ENCODE results near the gene EEA1. TPM values are rescaled to one million over a fixed set of nuclear protein-coding genes. Genes with fewer than 3 reads are reported as not detected.
"Not testable (repeated sequence)": the region's sequence is repeated elsewhere in the genome, so short reads cannot be mapped to it uniquely, and the experiment has no call there.

The EEA1 gene
- total RNA-seq, 1 donor from 2014 or later, result 18.9 TPM

DNA sequence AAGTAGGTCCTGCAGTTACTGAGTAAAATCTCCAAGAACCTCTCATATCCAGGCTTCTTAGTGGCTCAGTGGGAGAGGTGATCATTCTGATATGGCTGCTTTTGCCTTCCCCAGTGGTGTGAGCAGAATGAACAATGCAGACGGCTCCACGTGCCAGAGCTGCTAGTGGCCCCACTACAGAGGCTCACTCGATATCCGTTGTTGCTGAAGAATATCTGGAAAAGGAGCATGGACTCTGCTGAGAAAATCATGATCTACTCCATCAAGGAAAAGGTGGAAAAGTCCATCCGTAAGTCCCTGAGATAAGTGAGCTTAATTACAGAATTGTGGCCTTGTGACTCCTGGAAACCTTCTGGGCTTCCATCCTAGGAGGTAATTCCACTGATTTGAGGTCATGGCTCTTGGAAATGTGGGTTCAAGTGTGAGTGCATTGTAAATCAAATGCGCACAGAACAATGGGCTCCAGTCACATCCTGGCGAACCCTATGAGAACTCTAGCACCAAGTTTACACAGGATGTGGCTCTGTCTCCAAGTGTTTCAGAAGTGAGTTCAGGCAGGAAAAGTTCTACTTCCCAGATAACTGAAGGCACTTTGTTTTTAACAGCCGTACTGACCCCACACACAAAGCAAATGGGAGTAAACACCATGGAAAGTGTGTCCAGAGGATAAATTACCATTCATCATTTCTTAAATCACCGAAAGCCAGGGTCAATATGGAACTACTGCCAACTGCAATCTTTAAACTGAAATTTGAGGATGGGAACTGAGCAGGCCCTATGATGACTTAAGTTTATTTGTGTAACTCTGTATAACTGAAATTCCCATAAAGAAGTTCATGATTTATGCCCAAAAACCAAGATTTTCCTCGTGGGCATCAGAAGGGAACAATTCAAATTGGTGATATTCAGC, 174.9 kb downstream of the EEA1 start:
- peak; percentile 98 for DNase-seq (ENCODE audit: low read depth, low spot score)

DNA sequence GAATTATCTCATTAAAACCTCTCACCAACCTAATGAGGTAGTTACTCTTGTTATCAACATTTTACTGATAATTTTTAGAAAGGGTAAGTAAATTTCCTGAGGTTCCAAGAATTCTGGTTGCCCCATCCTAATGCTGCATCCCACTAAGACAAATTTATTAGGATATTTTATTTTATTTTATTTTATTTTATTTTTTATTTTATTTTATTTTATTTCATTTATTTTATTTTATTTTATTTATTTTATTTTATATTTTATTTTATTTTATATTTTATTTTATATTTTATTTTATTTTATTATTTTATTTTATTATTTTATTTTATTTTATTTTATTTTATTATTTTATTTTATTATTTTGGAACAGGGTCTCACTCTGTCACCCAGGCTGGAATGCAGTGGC, 179.4 kb downstream of the EEA1 start:
- not testable (repeated sequence) for DNase-seq (ENCODE audit: low read depth, low spot score)

DNA sequence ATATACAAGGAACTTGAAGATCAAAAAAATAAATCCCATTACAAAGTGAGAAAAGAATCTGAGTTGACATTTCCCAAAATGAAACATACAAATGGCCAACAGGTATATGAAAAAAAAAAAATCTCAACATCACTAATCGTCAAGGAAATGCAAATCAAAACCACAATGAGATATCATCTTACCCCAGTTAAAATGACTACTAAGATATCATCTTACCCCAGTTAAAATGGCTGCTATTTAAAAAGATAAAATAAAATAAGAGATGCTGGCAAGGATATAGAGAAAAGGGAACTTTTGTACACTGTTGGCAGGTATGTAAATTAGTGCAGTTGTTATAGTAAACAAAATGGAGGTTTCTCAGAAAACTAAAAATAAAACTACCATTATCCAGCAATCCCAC, 181.9 kb downstream of the EEA1 start:
- no peak for DNase-seq (ENCODE audit: low read depth, low spot score)

DNA sequence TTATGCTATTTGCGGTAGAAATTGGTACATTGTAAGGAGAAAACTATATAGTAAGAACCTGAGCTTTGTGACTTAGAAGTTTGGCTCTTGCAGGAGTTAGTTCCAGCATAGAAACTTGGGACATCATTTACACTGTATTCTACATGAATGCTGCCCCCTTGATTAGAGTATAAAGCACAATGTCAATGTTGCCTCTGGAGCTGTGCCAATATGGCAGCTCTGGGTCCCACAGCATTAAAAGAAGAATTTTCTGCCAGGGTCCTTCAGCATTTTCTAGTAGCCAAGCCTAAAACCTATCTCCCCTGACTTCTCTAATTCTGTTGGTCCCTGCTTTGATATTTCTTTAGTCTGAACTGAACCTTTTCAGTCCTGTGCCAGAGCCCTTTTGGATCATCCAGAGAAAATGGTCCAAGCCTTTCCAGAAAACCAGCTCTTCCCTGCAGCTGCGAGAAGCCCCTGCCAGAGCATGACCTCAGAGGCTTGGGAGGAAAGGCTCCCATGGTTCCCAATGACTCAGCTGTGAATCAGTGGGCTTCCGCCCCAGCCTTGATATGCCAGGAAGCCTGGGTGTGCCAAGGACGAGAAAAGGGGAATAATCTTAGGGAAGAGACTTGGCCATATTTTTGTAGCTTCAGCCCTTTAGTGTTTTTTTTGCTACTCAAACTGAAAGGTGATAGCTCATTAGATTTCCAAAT, 183.1 kb downstream of the EEA1 start:
- DNase-seq (ENCODE audit: low read depth, low spot score), result peak; percentile 99

DNA sequence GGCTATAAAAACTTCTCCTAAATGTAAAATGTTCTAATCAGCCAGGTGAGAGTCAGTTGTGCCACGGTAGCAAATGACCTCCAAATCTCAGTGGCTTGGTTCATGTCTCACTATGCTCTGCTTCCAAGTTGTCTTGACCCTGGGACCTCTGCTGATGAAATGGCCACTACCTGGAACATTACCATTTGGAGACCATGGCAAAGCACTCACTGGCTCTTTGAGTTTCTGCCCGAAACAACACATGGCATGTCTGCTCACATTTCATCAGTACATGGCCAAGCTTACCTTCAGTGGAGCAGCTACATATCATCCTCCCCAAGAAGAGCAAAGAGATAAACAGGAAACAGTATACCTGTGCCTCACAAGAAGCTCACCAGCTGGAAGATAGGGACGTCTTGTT, 186.1 kb downstream of the EEA1 start:
- no peak for DNase-seq (ENCODE audit: low read depth, low spot score)

DNA sequence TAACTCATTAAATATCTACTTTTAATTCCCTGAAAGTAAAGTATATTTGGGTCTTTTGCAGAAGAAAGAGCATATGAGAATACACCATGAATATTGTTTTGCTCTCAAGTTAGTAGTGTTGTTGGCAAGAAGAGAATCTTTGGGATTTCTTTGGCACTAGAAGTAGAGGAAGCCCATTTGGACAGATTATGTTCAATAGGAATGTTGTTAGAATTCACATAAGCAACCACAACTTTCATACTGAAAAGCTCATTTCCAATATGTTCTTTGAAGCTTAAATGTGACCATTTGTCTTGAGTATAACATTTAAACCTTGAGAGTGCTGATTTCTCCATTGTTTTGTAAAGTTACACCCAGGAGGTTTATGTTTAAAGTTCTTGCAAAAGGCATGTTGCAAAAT, 188.7 kb downstream of the EEA1 start:
- DNase-seq (ENCODE audit: low read depth, low spot score), result no peak

DNA sequence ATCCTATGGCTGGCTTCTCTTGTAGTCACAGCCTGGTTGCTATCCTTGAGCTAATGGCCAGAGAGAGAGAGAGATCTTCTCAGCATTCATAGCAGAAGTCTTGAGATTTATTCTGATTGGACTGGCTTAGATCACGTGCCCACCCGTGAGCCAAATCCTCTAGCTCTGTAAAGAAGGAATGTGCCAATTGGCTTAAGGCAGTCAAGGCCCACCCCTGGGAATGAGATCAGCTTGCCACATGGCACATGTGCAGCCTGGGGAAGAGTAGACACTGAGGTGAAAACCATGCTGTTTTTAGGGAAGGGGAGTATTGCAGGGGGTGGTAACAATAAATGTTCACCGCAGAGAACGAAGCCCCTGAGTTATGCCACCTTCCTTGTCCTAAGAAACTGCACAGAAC, 190.0 kb downstream of the EEA1 start:
- DNase-seq (ENCODE audit: low read depth, low spot score), result no peak

DNA sequence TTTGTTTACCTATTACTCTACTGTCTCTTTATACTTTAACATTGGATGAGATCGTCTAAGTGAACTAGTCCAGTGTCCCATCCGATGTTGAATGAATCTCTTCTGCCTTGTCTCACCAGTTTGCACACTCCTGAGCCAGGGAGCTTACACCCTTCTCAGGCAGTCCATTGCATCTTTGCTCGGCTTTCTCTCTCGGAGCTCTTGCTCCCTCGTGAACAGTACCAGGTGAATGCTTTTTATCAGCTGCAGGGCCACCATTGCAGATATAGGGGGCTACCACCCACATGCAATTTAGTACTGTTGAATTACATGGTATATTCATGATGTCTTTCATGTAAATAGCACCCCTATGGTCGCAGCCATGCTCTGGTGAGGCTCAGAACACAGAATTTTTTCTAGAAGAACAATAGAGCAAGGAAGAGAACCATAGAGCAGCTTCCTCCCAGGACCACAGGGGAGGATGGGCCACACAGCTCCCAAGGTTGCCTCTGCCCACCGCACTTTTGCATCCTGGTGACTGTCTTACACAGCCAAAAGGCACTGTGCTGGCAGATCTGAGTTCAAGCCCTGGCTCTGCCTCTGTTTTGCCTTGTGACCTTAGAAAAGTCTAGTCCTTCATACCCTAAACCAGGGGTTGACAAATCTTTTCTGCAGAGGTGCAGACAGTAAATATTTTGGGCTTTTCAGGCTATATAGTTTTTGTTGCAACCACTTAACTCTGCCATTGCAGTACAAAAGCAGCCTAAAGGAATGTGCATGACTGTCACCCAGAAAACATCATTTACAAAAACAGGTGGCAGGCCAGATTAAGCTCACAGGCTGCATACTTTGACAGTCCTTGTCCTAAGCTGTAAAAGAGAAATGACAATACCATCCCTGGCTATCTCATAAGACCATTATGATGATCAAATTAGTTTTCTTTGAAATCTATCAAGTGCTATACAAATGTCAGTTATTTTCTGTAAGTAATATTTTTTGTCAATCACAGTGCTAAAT, 190.9 kb downstream of the EEA1 start:
- no peak for DNase-seq (ENCODE audit: low read depth, low spot score)

DNA sequence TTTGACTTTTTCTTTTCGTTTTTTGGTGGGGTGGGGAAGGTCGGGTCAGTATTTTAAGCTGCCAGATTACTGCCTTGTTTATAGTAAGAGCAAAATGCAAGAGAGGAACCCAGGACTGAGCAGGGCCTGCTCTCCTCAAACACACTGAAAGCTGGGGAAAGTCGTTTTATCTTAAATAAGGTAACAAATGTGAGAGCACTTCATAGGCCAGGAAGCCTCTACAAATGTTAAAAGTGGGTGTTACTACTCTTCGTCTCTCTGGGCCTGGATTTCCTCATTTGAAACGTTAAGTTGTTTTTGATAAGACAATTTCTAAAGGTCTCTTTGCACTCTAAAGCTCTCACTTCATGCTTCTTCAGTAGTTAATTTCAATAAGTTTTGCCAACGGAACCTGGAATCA, 192.5 kb downstream of the EEA1 start:
- DNase-seq (ENCODE audit: low read depth, low spot score), result no peak

DNA sequence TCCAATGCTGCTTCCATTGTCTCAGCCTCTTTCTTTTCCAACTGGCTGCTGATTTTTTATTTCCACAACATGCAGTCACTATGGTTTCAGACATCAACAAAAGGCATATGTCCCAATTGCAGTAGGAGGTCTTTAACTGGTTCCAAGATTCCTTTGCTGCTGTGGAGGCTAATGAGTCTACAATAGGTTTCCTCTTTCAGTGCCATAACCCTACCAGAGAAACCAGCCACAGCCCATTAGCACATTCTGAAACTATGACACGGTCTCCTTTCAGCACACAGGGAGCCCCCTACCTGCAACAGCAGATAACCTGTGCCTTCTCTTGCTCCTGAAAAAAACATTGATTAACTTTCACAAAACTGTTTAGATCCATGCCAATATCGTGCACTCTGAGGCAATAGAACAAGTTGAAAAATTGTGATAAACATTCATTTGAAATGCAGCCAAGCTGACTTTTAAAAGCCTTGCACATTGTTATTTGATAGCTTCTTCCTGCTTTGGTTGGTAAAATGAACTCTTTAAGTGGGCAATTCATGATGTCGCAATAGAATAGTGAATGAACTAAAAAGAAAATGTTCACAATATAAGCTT, 193.9 kb downstream of the EEA1 start:
- peak; percentile 72 for DNase-seq (ENCODE audit: low read depth, low spot score)

DNA sequence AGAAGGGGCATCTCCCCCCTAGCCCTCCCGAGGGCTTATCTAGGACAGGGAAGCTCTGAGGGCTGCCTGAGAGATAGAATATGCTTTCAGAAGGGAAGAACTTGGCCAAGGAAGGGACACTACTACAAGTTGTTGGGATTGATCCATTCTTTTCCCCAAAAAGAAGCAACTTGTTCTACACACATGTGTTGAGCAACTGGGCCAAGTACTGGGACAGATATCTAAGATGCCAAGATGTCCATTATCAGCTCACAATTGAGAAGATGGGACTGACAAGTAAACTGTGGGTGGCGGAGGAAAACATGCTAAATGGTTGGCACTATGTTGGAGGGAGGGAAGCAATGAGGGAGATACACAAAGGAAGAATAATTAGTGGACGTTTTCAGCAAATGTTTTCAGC, 195.4 kb downstream of the EEA1 start:
- no peak for DNase-seq (ENCODE audit: low read depth, low spot score)

DNA sequence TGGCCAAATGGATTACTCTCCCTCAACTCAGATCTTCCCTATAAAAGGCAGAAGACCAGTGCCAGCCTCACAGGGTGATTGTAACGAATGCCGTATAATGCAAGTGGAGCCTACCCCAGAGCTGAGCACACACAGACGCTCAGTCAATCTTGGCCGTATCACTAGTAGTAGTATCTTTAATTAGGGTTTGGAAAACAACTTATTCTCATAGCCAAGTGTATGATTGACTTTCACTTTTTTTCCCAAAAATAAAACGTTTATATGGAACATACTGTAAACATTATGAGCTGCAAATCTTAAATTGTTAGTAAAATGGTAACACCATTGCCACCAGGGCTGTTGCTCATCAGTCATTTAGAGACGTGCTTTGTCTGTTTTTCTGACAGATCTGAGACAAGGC, 195.9 kb downstream of the EEA1 start:
- no peak for DNase-seq (ENCODE audit: low read depth, low spot score)

DNA sequence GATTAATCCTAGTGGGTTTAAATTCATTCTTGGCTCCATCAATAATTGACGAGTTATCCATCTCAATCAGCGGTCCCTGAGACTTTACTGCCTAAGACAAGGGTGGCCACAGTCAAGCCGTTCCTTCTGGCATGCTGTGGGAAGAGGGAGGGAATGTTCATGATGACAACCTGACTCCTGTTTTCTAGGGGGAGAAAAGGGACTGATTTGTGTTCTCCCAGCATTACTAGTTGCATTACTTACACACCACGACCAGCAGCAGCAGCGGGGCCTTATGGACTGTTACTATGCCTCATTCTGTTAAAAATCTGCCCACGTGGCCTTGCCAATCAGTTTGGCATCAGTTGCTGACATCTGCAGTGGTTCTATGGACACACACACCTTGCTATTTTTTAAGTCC, 196.4 kb downstream of the EEA1 start:
- no peak for DNase-seq (ENCODE audit: low read depth, low spot score)

DNA sequence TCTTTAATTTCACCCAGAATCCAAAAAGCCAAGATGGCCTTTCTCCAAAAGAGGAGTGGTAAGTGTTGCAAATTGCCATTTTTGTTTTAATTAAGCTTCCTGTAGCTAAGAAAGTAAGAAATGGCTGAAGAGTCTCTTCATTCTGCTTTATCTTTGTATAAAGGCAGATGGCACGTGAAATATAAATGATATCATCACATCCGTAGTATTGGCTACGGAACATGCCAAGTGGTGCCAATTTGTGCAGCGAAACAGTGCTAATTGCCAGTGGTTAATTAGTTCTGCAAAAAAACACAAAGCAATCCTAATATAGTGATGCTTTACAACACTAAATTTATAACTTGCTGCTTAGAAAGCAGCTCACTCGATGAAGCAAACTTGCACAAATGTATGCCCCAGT, 196.9 kb downstream of the EEA1 start:
- no peak for DNase-seq (ENCODE audit: low read depth, low spot score)

DNA sequence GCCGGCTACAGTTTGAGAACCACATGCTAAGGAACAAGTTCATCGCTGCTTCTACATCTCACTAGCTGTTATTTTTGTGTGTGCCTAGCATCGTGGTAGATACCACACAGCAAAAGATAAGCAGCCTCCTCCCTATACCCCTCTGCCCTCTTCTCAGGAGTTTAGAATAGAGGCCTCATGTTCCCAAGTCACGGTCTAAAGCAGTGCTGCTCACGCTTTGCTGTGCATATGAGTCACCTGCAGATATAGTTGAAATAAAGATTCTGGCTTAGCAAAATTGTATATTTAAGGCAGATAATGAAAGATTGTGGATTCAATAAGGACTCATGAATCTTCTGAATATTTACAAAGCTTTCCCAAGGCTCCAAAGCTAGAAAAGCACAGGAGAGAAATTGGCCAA, 198.3 kb downstream of the EEA1 start:
- no peak for DNase-seq (ENCODE audit: low read depth, low spot score)

DNA sequence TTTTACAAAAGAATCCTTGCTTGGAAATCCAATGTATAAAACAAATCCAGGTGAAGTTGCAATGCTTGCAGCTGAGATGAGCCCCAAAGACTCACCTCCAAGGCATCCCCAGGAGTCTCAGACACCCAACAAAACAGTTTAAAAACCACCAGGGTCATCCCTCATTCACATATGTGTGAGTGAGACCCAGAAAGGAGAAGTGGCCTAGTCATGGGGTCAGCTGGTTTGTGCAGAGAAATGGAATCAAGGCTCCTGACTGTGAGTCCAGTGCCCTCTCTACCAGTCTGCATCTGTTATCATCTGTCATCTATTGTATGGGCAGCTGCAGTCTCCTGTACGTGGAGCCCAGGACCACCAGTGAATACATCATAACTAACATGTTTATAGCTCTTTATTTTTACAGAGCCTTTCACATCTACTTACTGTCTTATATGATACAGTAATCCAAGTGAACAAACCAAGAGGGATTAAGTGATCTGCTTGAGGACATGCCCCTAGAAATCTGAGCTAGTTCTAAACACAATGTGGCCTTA, 199.3 kb downstream of the EEA1 start:
- DNase-seq (ENCODE audit: low read depth, low spot score), result no peak

DNA sequence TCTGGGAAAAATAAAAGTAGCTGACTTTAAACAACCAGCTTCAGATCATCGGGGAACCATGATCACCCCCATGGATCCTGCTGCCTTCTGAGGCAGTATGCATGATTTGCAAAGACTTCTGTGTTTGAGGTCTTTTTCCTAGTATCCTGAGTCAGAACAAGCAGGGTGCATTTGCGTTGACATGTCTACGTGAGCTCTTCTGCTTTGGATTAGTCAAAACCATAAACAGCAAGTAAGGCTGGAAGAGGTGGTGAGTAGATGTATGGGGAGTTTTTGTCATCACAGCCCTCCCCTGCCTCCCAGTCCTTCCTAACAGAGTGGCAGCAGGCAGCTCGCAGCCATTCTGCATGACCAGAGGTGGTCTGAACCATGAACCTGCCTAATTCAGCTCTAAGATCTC, 202.2 kb downstream of the EEA1 start:
- no peak for DNase-seq (ENCODE audit: low read depth, low spot score)

DNA sequence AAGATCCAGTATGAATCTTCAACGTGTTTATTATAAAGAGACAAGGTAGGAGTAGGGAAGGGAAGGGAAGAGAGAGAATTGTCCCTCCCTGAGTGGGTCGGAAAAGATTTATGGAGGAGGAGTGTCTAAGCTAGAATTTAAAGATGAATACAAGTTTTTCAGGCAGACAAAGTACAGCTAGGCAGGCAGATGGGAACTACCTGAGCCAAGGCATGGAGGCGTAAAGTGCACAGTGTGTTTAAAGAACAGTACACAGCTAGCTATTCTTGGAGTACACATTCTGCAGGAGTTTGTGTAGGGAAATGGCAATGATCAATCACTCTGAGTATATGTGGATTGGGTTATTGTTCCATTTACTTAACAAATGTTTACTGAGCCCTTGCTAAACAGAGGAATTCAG, 206.2 kb downstream of the EEA1 start:
- no peak for DNase-seq (ENCODE audit: low read depth, low spot score)

DNA sequence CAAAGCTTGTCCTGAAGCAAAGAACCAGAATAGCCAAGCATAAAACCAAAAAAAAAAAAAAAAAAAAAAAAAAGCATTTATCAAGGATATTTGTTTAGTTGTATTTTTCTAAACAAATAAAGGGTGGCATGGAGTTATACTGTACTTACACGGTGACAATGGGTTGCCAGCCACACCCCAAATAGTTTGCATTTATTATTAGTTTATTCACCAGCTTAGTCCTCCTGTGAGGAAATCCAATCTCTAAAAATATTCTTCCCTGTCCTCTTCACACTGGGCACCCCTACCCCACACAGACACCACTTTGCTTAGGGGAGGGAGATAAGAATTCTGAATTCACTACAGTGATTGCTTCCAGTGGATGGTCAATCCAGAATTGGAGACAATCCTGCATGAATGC, 207.4 kb downstream of the EEA1 start:
- DNase-seq (ENCODE audit: low read depth, low spot score), result no peak

DNA sequence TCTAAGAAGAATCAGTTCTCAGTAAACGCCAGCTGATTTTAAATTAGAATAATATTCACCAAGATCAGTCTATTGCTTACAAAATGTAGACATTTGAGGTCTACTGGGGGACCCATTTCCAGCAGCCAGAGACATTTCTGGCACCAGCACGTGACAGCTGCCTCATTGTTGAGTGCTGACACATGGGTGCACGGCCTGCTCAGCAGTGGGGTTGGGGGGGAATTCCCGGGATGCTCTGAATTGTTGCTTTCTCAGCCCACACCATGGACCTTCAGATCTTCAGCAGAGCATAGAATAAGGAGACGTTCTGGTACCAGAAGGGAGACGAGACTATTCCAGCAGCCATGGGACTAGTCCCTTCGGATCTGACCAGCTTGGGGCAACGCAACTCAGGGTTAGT, 208.0 kb downstream of the EEA1 start:
- no peak for DNase-seq (ENCODE audit: low read depth, low spot score)
